Liver (tissue), 9 donors: ENCODE results near the gene COMMD6. TPM values are rescaled to one million over a fixed set of nuclear protein-coding genes. Genes with fewer than 3 reads are reported as not detected.

Source experiments
- DNase-seq: peaks from one replicate; pipeline ENCODE4 v3.0.0-alpha.2; 2017; ENCODE audit warnings: low spot score
- H3K27ac ChIP-seq, 2 donors: one replicate each; pipeline ENCODE4 v1.7.0; 2013; ENCODE audit warnings: inconsistent platforms in 2 of 2, low read length in 2 of 2, control low read depth in 1 of 2, low read depth in 1 of 2, mild to moderate bottlenecking in 1 of 2
- H3K27me3 ChIP-seq, 4 donors: one replicate each; pipeline versions ENCODE4 v1.6.1 to v1.7.0; 2013; ENCODE audit warnings: low read length in 3 of 4, inconsistent platforms in 1 of 4, mild to moderate bottlenecking in 1 of 4, moderate library complexity in 1 of 4; ENCODE audit not compliant: control insufficient read depth in 4 of 4, insufficient read depth in 4 of 4
- H3K36me3 ChIP-seq, 4 donors: one replicate each; pipeline versions ENCODE4 v1.6.1 to v1.7.0; 2013; ENCODE audit warnings: low read length in 3 of 4, mild to moderate bottlenecking in 3 of 4, low read depth in 1 of 4, moderate library complexity in 1 of 4; ENCODE audit not compliant: control insufficient read depth in 4 of 4, insufficient read depth in 3 of 4
- H3K4me1 ChIP-seq, 4 donors: one replicate each; pipeline versions ENCODE4 v1.6.1 to v1.7.0; 2013; ENCODE audit warnings: low read length in 3 of 4, mild to moderate bottlenecking in 3 of 4, moderate library complexity in 1 of 4; ENCODE audit not compliant: control insufficient read depth in 4 of 4, insufficient read depth in 4 of 4
- H3K4me3 ChIP-seq, 3 donors: one replicate each; pipeline versions ENCODE4 v1.6.1 to v1.7.0; 2013; ENCODE audit warnings: low read length in 3 of 3, control low read depth in 1 of 3, low read depth in 1 of 3, mild to moderate bottlenecking in 1 of 3
- H3K9ac ChIP-seq, 2 donors: one replicate each; pipeline ENCODE4 v1.7.0; 2013; ENCODE audit warnings: low read length in 2 of 2, mild to moderate bottlenecking in 2 of 2, moderate library complexity in 2 of 2, control low read depth in 1 of 2, low read depth in 1 of 2
- H3K9me3 ChIP-seq, 4 donors: one replicate each; pipeline versions ENCODE4 v1.6.1 to v1.7.0; 2013; ENCODE audit warnings: low read length in 3 of 4; ENCODE audit not compliant: control insufficient read depth in 4 of 4
- FOXA2 ChIP-seq: IDR thresholded peaks from 2 replicates; pipeline ENCODE4 v1.6.1; 2016; ENCODE audit warnings: antibody characterized with exemption
- HNF4G ChIP-seq: IDR thresholded peaks from 2 replicates; pipeline ENCODE4 v1.6.1; 2016; ENCODE audit warnings: antibody characterized with exemption
- NR2F2 ChIP-seq: IDR thresholded peaks from 2 replicates; pipeline ENCODE4 v1.6.1; 2016; ENCODE audit warnings: antibody characterized with exemption
- REST ChIP-seq: IDR thresholded peaks from 2 replicates; pipeline ENCODE4 v1.6.1; 2016; ENCODE audit warnings: antibody characterized with exemption, mild to moderate bottlenecking
- RXRA ChIP-seq, 2 donors: IDR thresholded peaks; 2 replicates each; pipeline ENCODE4 v1.6.1; 2017 to 2018; ENCODE audit warnings: antibody characterized with exemption in 2 of 2, mild to moderate bottlenecking in 1 of 2
- TAF1 ChIP-seq: conservative IDR thresholded peaks from 2 replicates; pipeline ENCODE4 v1.6.1; 2016; ENCODE audit warnings: antibody characterized with exemption, mild to moderate bottlenecking
- YY1 ChIP-seq: IDR thresholded peaks from 2 replicates; pipeline ENCODE4 v1.6.1; 2016; ENCODE audit warnings: antibody characterized with exemption, mild to moderate bottlenecking
- ZBTB33 ChIP-seq: IDR thresholded peaks from 2 replicates; pipeline ENCODE4 v1.6.1; 2016; ENCODE audit warnings: antibody characterized with exemption
- WGBS: extraction: QIAGEN DNeasy Blood & Tissue Kit; methylation state at CpG from one replicate; pipeline ENCODE4 v1.1.7; 2013; 5-methylcytosine and 5-hydroxymethylcytosine counted together
- polyA plus RNA-seq, 2 donors: library from polyadenylated mRNA; stranded (reverse) in 1 of 2; unstranded in 1 of 2; fragments of 200-250 nt in 1 of 2; fragments of >200 nt in 1 of 2; fragmentation: Nextera tagmentation in 1 of 2; extraction: Ambion mirVana in 1 of 2; gene quantifications; one replicate each; pipeline versions ENCODE4 v1.2.1 to v1.2.3, GENCODE V29; 2013 to 2015
- total RNA-seq, 2 donors: library from RNA; depleted of rRNA; stranded (reverse); fragments of >200 nt; gene quantifications; one replicate each; pipeline ENCODE4 v1.2.3, GENCODE V29; 2014
- TF ChIP-seq, protein P1 (sequence below): fragments of 150-350 bp; IDR thresholded peaks from 2 replicates; pipeline ENCODE4 v1.5.1; 2017; ENCODE audit warnings: improper control_type of control experiment, low read depth, low read length; ENCODE audit not compliant: missing input control
- donor health status: healthy.
- donor health status: healthy.
- donor health status: healthy.
- donor health status: healthy.
- donor health status: healthy.

Gene COMMD6
- total and polyA plus RNA-seq, 4 donors: 10.1 to 149 (median 44.4) TPM

GRCh38 chr13:75554981-75555380, 17.3 kb upstream of the COMMD6 start:
- H3K9me3 ChIP-seq: no peaks in the 10 kb centered on the region

DNA sequence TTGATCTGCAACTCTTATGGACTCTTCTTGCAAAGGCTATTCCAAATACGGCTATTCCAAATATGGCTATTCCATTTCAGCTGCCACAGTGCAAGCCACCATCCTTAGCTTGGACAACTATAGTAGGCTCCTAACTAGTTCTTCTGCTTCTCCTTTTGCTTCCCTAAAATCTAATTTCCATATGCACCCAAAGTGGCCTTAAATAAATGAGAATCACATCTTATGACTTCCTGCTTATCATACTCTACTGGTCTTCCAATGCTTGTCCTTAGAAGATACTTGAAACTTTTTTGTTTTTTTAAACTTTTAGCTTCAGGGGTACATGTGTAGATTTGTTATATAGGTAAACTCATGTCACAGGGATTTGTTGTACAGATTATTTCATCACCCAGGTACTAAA, 16.8 kb upstream of the COMMD6 start:
- Histone ChIP-seq H3K9me3 (no peaks in the 10 kb centered on the region), H3K27me3 (no peaks in the 10 kb centered on the region), H3K36me3 (peaks cover 0 to 9% (median 3%) of the 10 kb centered on the region in 4 donors), H3K27ac (no peak overlapping the region), H3K4me1 (peaks cover 0 to 16% (median 5%) of the 10 kb centered on the region in 4 donors), H3K4me3 (no peak overlapping the region), H3K9ac (no peak overlapping the region)
- no peak for TF ChIP-seq FOXA2
- TF ChIP-seq, protein P1, sequence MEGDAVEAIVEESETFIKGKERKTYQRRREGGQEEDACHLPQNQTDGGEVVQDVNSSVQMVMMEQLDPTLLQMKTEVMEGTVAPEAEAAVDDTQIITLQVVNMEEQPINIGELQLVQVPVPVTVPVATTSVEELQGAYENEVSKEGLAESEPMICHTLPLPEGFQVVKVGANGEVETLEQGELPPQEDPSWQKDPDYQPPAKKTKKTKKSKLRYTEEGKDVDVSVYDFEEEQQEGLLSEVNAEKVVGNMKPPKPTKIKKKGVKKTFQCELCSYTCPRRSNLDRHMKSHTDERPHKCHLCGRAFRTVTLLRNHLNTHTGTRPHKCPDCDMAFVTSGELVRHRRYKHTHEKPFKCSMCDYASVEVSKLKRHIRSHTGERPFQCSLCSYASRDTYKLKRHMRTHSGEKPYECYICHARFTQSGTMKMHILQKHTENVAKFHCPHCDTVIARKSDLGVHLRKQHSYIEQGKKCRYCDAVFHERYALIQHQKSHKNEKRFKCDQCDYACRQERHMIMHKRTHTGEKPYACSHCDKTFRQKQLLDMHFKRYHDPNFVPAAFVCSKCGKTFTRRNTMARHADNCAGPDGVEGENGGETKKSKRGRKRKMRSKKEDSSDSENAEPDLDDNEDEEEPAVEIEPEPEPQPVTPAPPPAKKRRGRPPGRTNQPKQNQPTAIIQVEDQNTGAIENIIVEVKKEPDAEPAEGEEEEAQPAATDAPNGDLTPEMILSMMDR: no peak
- TF ChIP-seq TAF1: no peak
- 92% methylated on average over 1 of the region's 1 CpG for WGBS
- DNase-seq: no peak

More at GRCh38 chr13:75554981-75555380, 17.3 kb upstream of the COMMD6 start:
- Histone ChIP-seq H3K9ac (no peak overlapping the region), H3K36me3 (peaks cover 0 to 9% (median 3%) of the 10 kb centered on the region in 4 donors), H3K4me1 (peaks cover 0 to 16% (median 5%) of the 10 kb centered on the region in 4 donors), H3K27ac (no peak overlapping the region), H3K4me3 (no peak overlapping the region), H3K27me3 (no peaks in the 10 kb centered on the region)
- DNase-seq: no peak
- 98% methylated on average over 3 of the region's 3 CpGs for WGBS
- TF ChIP-seq HNF4G (no peak), YY1 (no peak), RXRA (IDR thresholded peaks at IDR 0.05) (no peak)

DNA sequence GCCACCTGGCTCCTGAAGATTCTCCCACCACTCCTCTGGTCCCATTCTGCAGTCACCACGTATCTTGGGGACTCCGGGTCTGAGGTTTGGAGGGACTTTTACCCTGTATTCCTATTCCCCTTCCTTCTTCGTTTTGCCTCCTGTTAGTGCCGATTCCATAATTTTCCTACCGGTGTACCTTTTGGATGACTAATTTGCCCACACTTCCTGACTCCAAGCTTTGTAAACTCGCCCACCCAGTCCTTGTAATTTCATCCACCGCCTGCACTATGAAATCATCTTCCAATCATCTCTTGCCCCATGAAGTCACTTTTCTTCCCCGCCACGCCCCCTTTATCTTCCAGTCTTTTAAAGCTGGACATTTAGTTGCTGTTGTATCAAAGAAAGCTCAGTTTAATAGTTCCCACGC, 12.5 kb upstream of the COMMD6 start:
- peaks cover 0 to 16% (median 8%) of the 10 kb centered on the region in 4 donors for H3K4me1 ChIP-seq
- H3K4me3 ChIP-seq: peak overlapping the region; percentile 77 to 97 (median 82)
- no peaks in the 10 kb centered on the region for H3K9me3 ChIP-seq
- H3K9ac ChIP-seq: peak overlapping the region; percentile 72 to 73
- TF ChIP-seq ZBTB33 (no peak), REST (no peak), NR2F2 (no peak), TAF1 (no peak)
- peaks cover 0 to 7% (median 3%) of the 10 kb centered on the region in 4 donors for H3K36me3 ChIP-seq
- no peaks in the 10 kb centered on the region for H3K27me3 ChIP-seq
- DNase-seq: peak; percentile 40
- peak overlapping the region; percentile 82 for H3K27ac ChIP-seq
- 2% methylated on average over 10 of the region's 10 CpGs for WGBS
